IMR-90 (cell line): Measurements from ENCODE around the gene DOHH.

ENCODE experiments used
- FOS ChIP-seq: fragments of 150-350 bp; IDR thresholded peaks from 2 replicates; pipeline ENCODE4 v1.6.1; 2016; ENCODE audit warnings: low read depth, low read length
- POLR2A ChIP-seq: IDR thresholded peaks from 2 replicates; pipeline ENCODE4 v1.6.1; 2012; ENCODE audit warnings: mild to moderate bottlenecking, low read depth, low read length
- RCOR1 ChIP-seq: IDR thresholded peaks from 2 replicates; pipeline ENCODE4 v1.6.1; 2012; ENCODE audit warnings: mild to moderate bottlenecking, low read length, improper control_type of control experiment; ENCODE audit not compliant: insufficient replicate concordance
- SMC3 ChIP-seq: fragments of 150-350 bp; IDR thresholded peaks from 2 replicates; pipeline ENCODE4 v1.6.1; 2016; ENCODE audit warnings: low read depth, mild to moderate bottlenecking, antibody characterized with exemption, low read length, moderate library complexity
- TF ChIP-seq, protein P1 (sequence below): fragments of 150-350 bp; IDR thresholded peaks from 2 replicates; pipeline ENCODE4 v1.6.1; 2017; ENCODE audit warnings: mild to moderate bottlenecking, antibody characterized with exemption, low read length, low read depth
- TF ChIP-seq, protein P2 (sequence below): conservative IDR thresholded peaks from 2 replicates; pipeline ENCODE4 v1.5.1; 2012; ENCODE audit warnings: mild to moderate bottlenecking, low read depth, low read length, improper control_type of control experiment

DNA sequence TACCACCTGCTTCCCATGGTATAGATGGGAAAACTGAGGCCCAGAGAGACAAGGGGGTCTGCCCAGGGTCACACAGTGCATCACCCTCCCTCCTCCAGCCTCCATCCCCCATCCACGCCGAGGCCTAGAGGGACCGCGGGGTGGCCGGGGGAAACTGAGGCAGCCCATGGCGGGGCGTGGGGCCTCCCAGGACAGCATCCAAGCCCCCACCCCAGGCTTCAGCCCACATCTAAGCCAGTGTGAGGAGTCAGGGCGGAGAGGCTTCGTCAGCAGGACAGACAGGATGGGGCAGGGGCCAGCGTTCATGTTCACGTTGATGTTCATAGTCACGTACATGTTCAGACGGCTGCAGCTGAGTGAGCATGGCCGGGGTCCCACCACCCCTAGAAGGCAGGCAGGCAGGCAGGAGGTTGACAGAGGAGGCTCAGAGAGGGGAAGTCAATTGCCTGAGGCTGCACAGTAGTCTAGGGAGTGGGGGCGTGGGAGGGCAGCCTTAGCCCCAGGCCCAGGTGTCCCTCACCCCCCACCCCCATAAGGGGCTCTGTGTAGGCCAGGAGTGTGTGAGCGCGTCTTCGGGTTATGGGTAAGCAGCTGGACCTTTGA lies 43.4 kb downstream of the DOHH start:
- TF ChIP-seq, protein P1, sequence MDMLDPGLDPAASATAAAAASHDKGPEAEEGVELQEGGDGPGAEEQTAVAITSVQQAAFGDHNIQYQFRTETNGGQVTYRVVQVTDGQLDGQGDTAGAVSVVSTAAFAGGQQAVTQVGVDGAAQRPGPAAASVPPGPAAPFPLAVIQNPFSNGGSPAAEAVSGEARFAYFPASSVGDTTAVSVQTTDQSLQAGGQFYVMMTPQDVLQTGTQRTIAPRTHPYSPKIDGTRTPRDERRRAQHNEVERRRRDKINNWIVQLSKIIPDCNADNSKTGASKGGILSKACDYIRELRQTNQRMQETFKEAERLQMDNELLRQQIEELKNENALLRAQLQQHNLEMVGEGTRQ, result no peak
- TF ChIP-seq, protein P2, sequence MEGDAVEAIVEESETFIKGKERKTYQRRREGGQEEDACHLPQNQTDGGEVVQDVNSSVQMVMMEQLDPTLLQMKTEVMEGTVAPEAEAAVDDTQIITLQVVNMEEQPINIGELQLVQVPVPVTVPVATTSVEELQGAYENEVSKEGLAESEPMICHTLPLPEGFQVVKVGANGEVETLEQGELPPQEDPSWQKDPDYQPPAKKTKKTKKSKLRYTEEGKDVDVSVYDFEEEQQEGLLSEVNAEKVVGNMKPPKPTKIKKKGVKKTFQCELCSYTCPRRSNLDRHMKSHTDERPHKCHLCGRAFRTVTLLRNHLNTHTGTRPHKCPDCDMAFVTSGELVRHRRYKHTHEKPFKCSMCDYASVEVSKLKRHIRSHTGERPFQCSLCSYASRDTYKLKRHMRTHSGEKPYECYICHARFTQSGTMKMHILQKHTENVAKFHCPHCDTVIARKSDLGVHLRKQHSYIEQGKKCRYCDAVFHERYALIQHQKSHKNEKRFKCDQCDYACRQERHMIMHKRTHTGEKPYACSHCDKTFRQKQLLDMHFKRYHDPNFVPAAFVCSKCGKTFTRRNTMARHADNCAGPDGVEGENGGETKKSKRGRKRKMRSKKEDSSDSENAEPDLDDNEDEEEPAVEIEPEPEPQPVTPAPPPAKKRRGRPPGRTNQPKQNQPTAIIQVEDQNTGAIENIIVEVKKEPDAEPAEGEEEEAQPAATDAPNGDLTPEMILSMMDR, result no peak
- TF ChIP-seq SMC3 (no peak), POLR2A (no peak), RCOR1 (no peak), FOS (no peak)
